ENCODE results near the gene LTBP2. TPM values are rescaled to one million over a fixed set of nuclear protein-coding genes. Genes with fewer than 3 reads are reported as not detected.

The LTBP2 gene
- total and polyA plus RNA-seq, 2 experiments from 2014 or later, result 73.5 to 456 TPM

DNA sequence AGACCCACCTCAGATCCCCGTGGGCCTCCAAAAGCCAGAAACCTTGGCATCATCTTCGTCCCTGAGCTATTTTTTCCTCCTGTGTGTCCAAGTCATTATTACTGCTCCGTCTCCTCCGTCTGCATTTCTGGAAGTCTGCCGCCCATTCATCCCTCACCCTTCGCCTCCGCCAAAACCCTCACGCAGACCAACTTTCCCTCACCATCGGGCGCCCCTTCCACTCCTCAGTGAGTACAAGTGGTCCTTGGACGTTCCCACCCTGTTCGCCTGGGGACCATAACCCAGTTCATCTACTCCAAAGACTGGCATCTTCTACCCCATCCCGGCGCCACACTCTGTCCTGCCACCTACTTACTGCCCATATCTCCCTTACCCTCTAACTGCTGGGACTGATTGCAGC, 3.7 kb upstream of the LTBP2 start:
- peak overlapping the region; percentile 86 for H3K27ac ChIP-seq
- H3K9me3 ChIP-seq (ENCODE audit: low read depth), result no peaks in the 10 kb centered on the region
- H4K20me1 ChIP-seq (ENCODE audit: insufficient read depth), result no peaks in the 10 kb centered on the region
- in situ Hi-C loops (cut with MboI), result no loop called here
- no peaks in the 10 kb centered on the region for H3K27me3 ChIP-seq (replicated peaks; ENCODE audit: insufficient read depth)
- peaks cover 74% of the 10 kb centered on the region for H3K4me1 ChIP-seq (ENCODE audit: insufficient read depth)
- H3K9me2 ChIP-seq (ENCODE audit: insufficient read depth), result no peaks in the 10 kb centered on the region
- peak overlapping the region; percentile 84 for H3K4me2 ChIP-seq (ENCODE audit: unreplicated experiment)
- no peak overlapping the region for H2AFZ ChIP-seq
- H3F3A ChIP-seq (ENCODE audit: insufficient read depth), result peaks cover 64% of the 10 kb centered on the region
- WGBS, 2 experiments (ENCODE audit: low coverage in 1 of 2, low lambda C conversion rate in 2 of 2, missing lambda C conversion rate in 2 of 2), result 45 to 48% methylated on average over 14 of the region's 14 CpGs
- TF ChIP-seq EZH2 (IDR thresholded peaks at IDR 0.05; ENCODE audit: insufficient read depth, poor library complexity, severe bottlenecking), result no peak
- TF ChIP-seq EZH2phosphoT487 (IDR thresholded peaks at IDR 0.05; ENCODE audit: insufficient read depth, low read depth), result no peak
- no peaks in the 10 kb centered on the region for H3K36me3 ChIP-seq (ENCODE audit: low read depth)
- H3K9ac ChIP-seq, result peak overlapping the region; percentile 57
- peak overlapping the region; percentile 67 for H3K4me3 ChIP-seq
- DNase-seq, result peak; percentile 49
- H3K79me2 ChIP-seq (ENCODE audit: insufficient read depth), result peaks cover 34% of the 10 kb centered on the region

DNA sequence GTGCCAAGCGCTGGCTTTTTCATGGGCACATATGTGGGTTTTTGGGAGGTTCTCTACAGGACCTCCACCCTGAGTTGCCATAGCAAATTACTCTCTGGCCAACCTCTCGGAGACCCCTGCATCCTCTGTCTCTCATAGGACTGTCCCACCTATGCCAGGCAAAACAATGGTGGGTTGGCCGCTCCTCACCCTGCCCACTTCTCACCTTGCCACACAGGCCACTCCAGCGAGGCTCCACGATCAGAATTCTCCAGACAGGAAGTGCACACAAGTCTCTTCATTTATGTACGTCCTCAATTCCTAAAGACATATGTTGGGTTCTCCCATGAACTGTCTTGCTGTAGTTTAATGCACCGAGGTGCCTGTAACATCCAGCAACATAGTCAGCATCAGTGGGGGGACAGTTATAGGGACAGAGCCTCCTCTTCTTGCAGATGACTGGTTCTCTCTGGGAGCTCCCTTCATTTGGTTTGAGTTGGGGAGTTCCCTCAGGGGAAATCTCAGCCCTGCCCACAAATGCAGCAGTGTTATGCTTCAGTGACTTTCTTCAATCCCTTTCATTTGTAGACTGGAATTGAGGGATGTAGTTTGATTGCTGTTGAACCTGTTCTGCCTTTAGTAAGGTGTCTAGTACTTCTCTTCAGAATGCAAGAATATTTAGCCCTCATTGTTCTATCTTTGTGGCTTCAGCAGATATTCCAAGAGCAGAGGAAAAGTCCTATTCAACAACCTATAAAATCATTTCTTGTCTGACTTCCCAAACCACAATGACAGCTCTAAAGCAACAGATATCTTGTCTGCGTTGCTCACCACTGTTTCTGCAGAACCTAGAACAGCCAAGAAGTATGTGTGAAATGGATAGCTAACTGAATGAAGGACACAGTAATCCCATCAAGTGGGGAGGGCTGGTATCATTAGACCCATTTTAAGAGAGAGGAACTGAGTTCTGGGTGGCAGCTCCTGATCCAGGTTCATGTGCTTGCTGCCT, 2.8 kb upstream of the LTBP2 start:
- DNase-seq, result peak; percentile 64
- H3K36me3 ChIP-seq (ENCODE audit: low read depth), result no peaks in the 10 kb centered on the region
- H3K27me3 ChIP-seq (replicated peaks; ENCODE audit: insufficient read depth), result no peaks in the 10 kb centered on the region
- no peak for TF ChIP-seq EZH2 (IDR thresholded peaks at IDR 0.05; ENCODE audit: insufficient read depth, poor library complexity, severe bottlenecking)
- no peak for TF ChIP-seq EZH2phosphoT487 (IDR thresholded peaks at IDR 0.05; ENCODE audit: insufficient read depth, low read depth)
- peaks cover 61% of the 10 kb centered on the region for H3F3A ChIP-seq (ENCODE audit: insufficient read depth)
- H3K9ac ChIP-seq, result peak overlapping the region; percentile 57
- peaks cover 71% of the 10 kb centered on the region for H3K4me1 ChIP-seq (ENCODE audit: insufficient read depth)
- peaks cover 43% of the 10 kb centered on the region for H3K79me2 ChIP-seq (ENCODE audit: insufficient read depth)
- H3K9me3 ChIP-seq (ENCODE audit: low read depth), result no peaks in the 10 kb centered on the region
- H3K4me2 ChIP-seq (ENCODE audit: unreplicated experiment), result peak overlapping the region; percentile 84
- 73 to 80% methylated on average over 8 of the region's 8 CpGs for WGBS, 2 experiments (ENCODE audit: low coverage in 1 of 2, low lambda C conversion rate in 2 of 2, missing lambda C conversion rate in 2 of 2)
- H3K9me2 ChIP-seq (ENCODE audit: insufficient read depth), result no peaks in the 10 kb centered on the region
- no peak overlapping the region for H2AFZ ChIP-seq
- no peaks in the 10 kb centered on the region for H4K20me1 ChIP-seq (ENCODE audit: insufficient read depth)
- peak overlapping the region; percentile 86 for H3K27ac ChIP-seq
- in situ Hi-C loops (cut with MboI), result no loop called here
- H3K4me3 ChIP-seq, result peak overlapping the region; percentile 67

DNA sequence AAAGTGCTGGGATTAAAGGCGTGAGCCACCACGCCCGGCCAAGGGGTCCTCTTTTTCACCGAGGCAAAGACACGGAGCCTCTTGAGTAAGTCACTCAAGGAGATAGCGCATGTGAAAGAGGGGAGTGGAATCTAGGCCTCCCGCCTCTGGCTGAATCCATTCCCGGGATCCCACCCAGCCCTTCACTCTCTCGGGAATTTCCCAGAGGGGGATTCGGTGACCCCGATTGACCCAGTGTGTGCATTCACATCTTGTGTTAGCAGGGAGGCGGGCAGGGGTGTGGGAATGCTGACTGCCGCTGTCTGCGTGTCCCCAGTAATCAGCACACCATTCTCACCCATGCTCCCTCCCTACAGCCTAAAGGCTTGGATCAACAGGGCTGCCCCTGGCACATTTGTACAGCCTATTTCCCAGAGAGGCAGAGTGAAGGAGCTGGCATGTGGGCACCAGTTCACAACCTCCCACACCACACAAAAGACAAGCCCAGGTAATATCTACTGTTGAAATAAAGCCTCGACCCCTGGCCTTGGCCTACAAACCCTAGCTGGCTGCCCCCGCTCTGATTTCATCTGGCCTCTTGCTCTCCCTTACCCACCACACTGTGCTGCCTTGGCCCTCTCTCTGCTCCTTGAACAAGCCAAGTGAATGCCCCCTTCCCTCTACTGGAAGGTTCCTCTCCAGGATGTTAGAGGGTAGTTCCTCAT, 1.3 kb upstream of the LTBP2 start:
- TF ChIP-seq EZH2phosphoT487 (IDR thresholded peaks at IDR 0.05; ENCODE audit: insufficient read depth, low read depth) (no peak), EZH2 (IDR thresholded peaks at IDR 0.05; ENCODE audit: insufficient read depth, poor library complexity, severe bottlenecking) (no peak)
- 0 out of 2 replicates have a peak overlapping the region, but pooled peaks have one; percentile 86 for H3K27ac ChIP-seq
- H3K9me2 ChIP-seq (ENCODE audit: insufficient read depth), result no peaks in the 10 kb centered on the region
- no peaks in the 10 kb centered on the region for H4K20me1 ChIP-seq (ENCODE audit: insufficient read depth)
- peaks cover 69% of the 10 kb centered on the region for H3K4me1 ChIP-seq (ENCODE audit: insufficient read depth)
- no peaks in the 10 kb centered on the region for H3K27me3 ChIP-seq (replicated peaks; ENCODE audit: insufficient read depth)
- WGBS, 2 experiments (ENCODE audit: low coverage in 1 of 2, low lambda C conversion rate in 2 of 2, missing lambda C conversion rate in 2 of 2), result 82 to 85% methylated on average over 16 of the region's 16 CpGs
- peak overlapping the region; percentile 84 for H3K4me2 ChIP-seq (ENCODE audit: unreplicated experiment)
- in situ Hi-C loops (cut with MboI), result no loop called here
- H3F3A ChIP-seq (ENCODE audit: insufficient read depth), result peaks cover 55% of the 10 kb centered on the region
- no peak for DNase-seq
- H3K36me3 ChIP-seq (ENCODE audit: low read depth), result no peaks in the 10 kb centered on the region
- H3K4me3 ChIP-seq, result peak overlapping the region; percentile 97
- H3K9ac ChIP-seq, result 0 out of 2 replicates have a peak overlapping the region, but pooled peaks have one; percentile 9
- no peak overlapping the region for H2AFZ ChIP-seq
- H3K79me2 ChIP-seq (ENCODE audit: insufficient read depth), result peaks cover 58% of the 10 kb centered on the region
- H3K9me3 ChIP-seq (ENCODE audit: low read depth), result no peaks in the 10 kb centered on the region

DNA sequence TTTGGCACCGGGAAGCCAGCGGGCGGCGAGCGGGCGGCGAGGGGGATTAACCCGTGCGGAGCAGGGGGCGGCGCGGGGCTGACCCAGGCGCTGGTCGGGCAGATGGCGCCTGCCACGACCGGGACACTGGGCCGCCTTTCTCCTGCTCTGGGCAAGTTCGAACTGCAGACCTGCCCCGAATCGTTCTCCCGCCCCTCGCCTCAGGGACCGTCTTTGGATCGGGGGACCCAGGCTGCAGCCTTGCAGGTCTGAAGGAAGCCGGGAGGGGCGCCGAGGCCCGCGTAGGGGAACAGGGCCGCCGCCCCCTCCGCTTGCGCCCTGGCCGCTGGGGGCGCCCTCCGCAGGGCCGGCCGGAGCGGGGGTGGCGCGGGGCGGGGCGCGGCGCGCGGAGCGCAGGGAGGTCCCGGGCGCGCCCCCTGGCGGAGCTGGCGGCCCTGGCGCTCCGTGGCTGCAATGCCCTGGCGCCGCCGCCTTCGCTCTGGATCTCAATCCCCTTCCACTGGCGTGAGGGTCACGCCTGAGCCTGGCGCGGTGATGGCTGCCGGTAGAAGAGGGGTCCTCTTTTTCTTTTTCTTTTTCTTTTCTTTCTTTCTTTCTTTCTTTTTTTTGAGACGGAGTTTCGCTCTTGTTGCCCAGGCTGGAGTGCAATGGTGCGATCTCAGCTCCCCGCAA, 449 bp upstream of the LTBP2 start:
- Histone ChIP-seq H3K27ac (peak overlapping the region; percentile 48), H2AFZ (peak overlapping the region; percentile 83), H4K20me1 (ENCODE audit: insufficient read depth) (no peaks in the 10 kb centered on the region), H3K9me3 (ENCODE audit: low read depth) (no peaks in the 10 kb centered on the region), H3K9ac (peak overlapping the region; percentile 75), H3K9me2 (ENCODE audit: insufficient read depth) (no peaks in the 10 kb centered on the region), H3F3A (ENCODE audit: insufficient read depth) (peaks cover 49% of the 10 kb centered on the region), H3K27me3 (replicated peaks; ENCODE audit: insufficient read depth) (no peaks in the 10 kb centered on the region), H3K4me1 (ENCODE audit: insufficient read depth) (peaks cover 64% of the 10 kb centered on the region), H3K79me2 (ENCODE audit: insufficient read depth) (peaks cover 67% of the 10 kb centered on the region), H3K4me3 (peak overlapping the region; percentile 97), H3K4me2 (ENCODE audit: unreplicated experiment) (peak overlapping the region; percentile 92), H3K36me3 (ENCODE audit: low read depth) (no peaks in the 10 kb centered on the region)
- no peak for TF ChIP-seq EZH2phosphoT487 (IDR thresholded peaks at IDR 0.05; ENCODE audit: insufficient read depth, low read depth)
- no peak for TF ChIP-seq EZH2 (IDR thresholded peaks at IDR 0.05; ENCODE audit: insufficient read depth, poor library complexity, severe bottlenecking)
- WGBS, 2 experiments (ENCODE audit: low coverage in 1 of 2, low lambda C conversion rate in 2 of 2, missing lambda C conversion rate in 2 of 2), result 8 to 12% methylated on average over 25 to 53 of the region's 69 CpGs
- peak; percentile 94 for DNase-seq
- in situ Hi-C loops (cut with MboI), result no loop called here
